HFF-Myc (cell line): ENCODE results near the gene CD19.

Source experiments
- DNase-seq: peaks from one replicate; pipeline ENCODE4 v3.0.0-alpha.2; 2011; ENCODE audit warnings: low read depth; ENCODE audit errors: extremely low read depth
- H3K4me3 ChIP-seq: replicated peaks from 2 replicates; pipeline ENCODE4 v1.5.1; 2011; ENCODE audit warnings: low read depth, mild to moderate bottlenecking, control low read depth, low read length
- TF ChIP-seq, protein P1 (sequence below): IDR thresholded peaks from 2 replicates; pipeline ENCODE4 v1.5.1; 2012; ENCODE audit warnings: mild to moderate bottlenecking, low read depth, low read length, control low read depth; ENCODE audit errors: missing control alignments

Gene CD19

DNA sequence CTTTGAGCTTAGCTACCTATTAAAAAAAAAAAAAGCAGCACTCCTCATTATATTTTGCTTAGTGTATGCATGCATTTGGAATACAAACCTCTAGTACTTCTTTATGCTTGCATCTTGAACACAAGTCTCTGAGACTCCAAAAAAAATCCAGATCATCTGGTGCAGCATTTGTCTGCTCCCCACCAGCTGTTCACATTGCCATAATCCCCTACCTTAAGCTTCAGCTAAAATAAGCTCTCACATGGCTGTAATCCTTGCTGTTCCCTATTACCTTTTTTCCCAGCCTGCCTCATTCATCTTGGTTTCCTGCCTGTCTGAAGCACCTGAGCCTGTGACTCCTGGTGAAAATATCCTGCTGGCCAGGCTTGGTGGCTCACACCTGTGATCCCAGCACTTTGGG is 11.5 kb downstream of the CD19 start:
- no peak for DNase-seq

DNA sequence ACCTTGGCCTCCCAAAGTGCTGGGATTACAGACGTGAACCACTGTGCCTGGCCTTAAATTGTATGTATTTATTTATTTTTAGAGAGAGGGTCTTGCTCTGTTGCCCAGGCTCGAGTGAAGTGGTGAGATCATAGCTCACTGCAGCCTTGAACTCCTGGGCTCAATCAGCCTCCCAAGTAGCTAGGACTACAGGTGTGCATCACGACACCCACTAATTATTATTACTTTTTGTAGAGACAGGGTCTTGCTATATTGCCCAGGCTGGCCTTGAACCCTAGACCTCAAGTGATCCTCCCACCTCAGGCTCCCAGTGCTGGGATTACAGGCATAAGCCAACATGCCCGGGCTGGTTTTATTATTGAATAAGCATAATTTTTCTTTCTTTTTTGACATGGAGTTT is 14.9 kb downstream of the CD19 start:
- DNase-seq, result no peak
- no peak overlapping the region for H3K4me3 ChIP-seq
- TF ChIP-seq, protein P1, sequence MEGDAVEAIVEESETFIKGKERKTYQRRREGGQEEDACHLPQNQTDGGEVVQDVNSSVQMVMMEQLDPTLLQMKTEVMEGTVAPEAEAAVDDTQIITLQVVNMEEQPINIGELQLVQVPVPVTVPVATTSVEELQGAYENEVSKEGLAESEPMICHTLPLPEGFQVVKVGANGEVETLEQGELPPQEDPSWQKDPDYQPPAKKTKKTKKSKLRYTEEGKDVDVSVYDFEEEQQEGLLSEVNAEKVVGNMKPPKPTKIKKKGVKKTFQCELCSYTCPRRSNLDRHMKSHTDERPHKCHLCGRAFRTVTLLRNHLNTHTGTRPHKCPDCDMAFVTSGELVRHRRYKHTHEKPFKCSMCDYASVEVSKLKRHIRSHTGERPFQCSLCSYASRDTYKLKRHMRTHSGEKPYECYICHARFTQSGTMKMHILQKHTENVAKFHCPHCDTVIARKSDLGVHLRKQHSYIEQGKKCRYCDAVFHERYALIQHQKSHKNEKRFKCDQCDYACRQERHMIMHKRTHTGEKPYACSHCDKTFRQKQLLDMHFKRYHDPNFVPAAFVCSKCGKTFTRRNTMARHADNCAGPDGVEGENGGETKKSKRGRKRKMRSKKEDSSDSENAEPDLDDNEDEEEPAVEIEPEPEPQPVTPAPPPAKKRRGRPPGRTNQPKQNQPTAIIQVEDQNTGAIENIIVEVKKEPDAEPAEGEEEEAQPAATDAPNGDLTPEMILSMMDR, result no peak

More for the DNA sequence above, 11.5 kb downstream of the CD19 start:
- TF ChIP-seq, protein P1, result no peak
- no peak overlapping the region for H3K4me3 ChIP-seq

DNA sequence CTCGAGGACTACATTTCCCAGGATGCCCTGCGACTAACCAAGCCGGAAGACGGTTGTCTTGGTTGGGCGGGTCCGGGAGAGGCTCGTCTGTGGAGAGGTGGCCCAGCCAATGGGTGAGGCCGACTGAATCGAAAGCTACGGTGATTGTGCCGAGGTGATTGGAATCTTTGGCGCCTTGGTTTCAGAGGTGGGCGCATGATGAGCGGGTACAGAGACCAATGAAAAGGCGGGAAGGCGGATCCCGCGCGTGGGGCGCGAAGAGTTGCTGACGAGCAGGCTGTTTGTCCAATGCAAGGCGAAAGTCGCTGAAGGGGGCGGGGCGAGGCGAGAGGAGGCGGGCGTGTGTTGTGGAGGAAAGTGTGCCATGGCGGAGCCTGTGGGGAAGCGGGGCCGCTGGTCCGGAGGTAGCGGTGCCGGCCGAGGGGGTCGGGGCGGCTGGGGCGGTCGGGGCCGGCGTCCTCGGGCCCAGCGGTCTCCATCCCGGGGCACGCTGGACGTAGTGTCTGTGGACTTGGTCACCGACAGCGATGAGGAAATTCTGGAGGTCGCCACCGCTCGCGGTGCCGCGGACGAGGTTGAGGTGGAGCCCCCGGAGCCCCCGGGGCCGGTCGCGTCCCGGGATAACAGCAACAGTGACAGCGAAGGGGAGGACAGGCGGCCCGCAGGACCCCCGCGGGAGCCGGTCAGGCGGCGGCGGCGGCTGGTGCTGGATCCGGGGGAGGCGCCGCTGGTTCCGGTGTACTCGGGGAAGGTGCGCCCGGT is 19.1 kb downstream of the CD19 start, which contains the start of gene NFATC2IP:
Gene NFATC2IP, plus strand, starts transcription at position 290 of the 762 bp plus-strand sequence. Its CDS starts 75 bp downstream, at position 365.
- peak within 1 kb of the TSS; percentile 91 for H3K4me3 ChIP-seq
- peak; percentile 100 for DNase-seq
- TF ChIP-seq, protein P1, result no peak

DNA sequence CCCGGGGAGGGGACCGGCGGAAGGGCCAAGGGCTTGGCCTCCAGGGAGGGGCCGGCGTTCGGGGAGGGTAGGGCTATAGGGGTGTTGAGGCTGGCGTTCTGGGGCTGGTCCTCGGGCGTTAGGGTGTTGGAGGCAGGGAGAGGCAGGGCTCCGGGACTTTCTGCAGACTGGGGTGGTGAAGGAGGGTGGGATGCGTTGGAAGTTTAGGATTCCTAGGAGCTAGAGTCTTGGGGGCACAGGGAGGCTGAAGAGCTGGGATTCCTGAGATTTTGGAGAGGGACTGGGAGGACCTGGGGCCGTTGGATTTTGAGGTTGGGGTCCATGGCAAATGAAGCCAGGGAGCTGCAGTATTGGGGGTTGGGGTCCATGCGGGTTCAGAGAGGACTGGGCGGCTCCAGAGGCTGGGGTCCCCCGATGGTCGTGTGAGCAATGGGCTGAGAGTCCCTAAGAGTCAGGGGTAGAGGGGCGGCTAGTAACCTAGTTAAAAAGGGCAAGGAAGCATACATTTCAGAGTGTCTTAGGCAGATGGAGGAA is 19.7 kb downstream of the CD19 start:
- H3K4me3 ChIP-seq, result peak overlapping the region; percentile 91
- TF ChIP-seq, protein P1, result no peak
- no peak for DNase-seq

DNA sequence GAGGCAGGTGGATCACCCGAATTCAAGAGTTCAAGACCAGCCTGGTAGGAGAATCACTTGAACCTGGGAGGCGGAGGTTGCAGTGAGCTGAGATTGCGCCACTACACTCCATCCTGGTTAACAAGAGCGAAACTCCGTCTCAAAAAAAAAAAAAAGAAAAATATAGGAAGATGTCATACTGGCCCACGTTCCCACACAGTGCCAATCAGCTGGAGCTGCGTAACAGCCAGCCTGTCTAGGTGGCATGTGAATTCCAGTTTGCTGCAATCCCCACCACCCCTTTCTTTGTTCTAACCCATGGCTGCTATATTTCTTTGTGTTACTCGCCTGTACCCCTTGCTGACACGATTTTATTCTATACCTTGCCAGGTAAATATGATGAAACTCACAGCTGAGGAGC is 26.4 kb downstream of the CD19 start:
- DNase-seq, result no peak
- TF ChIP-seq, protein P1, result no peak
- no peak overlapping the region for H3K4me3 ChIP-seq

DNA sequence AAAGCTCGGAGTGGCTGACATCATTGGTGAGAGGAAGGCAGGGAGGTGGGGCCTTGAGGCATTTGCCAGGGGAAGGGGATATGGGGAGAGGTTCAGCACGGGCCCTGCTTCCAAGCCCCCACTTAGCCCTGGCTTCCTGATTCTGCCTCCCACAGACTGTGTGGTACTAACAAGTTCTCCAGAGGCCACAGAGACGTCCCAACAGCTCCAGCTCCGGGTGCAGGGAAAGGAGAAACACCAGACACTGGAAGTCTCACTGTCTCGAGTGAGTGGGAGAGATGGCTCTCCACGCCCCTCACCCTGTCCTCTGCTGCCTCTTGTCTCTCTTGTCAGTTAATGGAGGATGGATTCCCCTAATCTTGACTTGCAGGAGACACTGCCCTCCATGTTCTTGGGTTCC is 27.1 kb downstream of the CD19 start:
- TF ChIP-seq, protein P1, result no peak
- no peak for DNase-seq
- no peak overlapping the region for H3K4me3 ChIP-seq
